ENCODE results near the gene AUTS2.

DNA sequence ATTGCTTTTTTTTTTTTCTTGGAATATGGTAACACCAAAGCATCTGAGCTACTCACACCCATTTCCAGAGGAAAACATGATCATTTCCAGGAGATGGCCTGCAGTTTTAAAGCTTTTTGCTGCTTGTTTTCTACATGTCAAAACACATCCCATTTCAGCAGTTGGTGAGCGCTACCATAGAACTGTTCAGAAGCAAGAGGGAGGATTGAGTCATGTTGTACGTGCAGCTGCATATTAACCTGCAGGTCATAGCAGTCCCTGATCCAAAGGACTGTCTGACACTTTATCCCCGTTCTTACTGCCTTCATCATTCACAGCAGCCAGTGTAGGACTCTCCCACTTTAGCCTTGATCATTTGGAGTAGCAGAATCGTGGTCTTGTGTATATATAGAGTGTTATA lies 124.6 kb downstream of the AUTS2 start:
- TF ChIP-seq POLR2A (IDR thresholded peaks at IDR 0.05) (no peak), POLR2AphosphoS5 (IDR thresholded peaks at IDR 0.05) (no peak)
- TF ChIP-seq, protein P1, sequence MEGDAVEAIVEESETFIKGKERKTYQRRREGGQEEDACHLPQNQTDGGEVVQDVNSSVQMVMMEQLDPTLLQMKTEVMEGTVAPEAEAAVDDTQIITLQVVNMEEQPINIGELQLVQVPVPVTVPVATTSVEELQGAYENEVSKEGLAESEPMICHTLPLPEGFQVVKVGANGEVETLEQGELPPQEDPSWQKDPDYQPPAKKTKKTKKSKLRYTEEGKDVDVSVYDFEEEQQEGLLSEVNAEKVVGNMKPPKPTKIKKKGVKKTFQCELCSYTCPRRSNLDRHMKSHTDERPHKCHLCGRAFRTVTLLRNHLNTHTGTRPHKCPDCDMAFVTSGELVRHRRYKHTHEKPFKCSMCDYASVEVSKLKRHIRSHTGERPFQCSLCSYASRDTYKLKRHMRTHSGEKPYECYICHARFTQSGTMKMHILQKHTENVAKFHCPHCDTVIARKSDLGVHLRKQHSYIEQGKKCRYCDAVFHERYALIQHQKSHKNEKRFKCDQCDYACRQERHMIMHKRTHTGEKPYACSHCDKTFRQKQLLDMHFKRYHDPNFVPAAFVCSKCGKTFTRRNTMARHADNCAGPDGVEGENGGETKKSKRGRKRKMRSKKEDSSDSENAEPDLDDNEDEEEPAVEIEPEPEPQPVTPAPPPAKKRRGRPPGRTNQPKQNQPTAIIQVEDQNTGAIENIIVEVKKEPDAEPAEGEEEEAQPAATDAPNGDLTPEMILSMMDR (IDR thresholded peaks at IDR 0.05 in 8 of 11, conservative IDR thresholded peaks at IDR 0.05 in 3 of 11) = no peak

Data from spleen (tissue), 7 donors.